Measurements from ENCODE around the gene RXFP3.

RXFP3 gene

DNA sequence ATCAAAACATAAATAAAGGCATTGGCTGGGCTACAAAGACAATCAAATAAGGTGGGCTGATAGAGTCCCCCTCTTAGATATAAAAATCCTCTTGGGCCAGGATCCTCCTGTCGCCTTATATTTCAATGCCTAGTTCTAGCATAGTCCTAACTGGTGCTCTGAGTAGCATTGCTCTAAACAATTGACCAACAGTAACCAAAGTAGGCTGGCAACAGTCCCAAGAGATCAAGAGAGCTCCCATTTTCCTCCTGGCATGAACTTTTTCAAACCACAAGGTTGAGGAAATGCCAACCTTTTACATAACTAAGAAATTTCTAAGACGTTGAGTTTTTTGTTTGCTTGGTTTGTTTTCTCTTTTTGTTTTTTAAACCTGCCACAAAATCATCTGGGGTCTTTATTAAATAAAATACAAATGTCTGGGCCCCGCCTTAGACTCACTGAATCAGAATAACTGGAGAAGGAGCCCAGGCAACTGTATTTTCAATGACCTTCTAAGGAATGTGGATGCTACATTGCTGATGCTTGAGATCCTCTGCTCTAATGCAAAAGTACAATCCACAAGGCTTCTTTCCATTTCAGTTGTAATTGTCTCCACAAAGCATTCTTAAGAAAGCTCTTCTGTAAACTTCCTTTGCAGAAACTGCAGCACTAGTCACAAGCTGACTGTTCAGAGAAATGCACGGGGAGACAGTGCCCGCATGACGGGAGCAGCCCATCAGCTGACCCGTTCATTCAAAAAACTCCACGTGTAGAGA is 45.4 kb downstream of the RXFP3 start:
- DNase-seq = no peak

DNA sequence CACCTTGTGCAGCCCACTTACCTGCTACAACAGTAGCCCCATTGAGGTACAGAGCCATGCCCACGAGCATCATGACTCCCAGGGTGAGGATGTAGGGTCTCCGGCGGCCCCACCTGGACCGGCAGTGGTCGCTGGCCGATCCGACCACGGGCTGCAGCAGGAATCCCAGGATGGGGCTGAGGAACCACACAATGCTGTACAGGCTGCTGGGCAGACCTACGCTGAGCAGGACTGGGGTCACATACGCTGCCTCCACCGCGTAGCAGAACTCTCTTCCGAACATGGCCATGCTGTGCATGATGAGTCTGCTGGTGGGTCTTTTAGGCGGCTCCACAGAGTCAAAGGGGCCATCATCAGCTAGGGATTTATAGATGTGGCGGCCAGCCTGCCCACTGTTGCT is 48.0 kb downstream of the RXFP3 start:
- DNase-seq = no peak

DNA sequence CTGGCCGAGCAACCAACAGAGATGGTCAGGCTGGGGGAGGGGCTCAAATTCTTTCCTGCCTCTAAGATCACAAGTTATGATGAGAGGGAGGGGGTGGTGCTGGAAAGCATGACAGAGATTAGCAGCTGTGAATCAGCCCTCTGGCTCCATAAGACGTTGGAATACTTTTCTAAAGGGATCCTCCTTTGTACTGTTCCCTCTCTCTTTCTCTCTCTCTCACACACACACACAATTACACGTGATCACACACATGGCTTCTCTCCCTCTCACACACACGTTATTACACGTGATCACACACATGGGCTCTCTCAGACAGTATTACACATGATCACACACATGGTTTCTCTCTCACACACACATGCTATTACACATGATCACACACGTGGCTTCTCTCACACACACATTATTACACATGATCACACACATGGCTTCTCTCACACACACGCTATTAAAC is 48.5 kb downstream of the RXFP3 start, which contains the start of gene SLC45A2:
SLC45A2 (minus strand) TSS at position 23 of the 454 bp plus-strand sequence. CDS start 110 bp downstream, outside the sequence.
- DNase-seq = no peak

DNA sequence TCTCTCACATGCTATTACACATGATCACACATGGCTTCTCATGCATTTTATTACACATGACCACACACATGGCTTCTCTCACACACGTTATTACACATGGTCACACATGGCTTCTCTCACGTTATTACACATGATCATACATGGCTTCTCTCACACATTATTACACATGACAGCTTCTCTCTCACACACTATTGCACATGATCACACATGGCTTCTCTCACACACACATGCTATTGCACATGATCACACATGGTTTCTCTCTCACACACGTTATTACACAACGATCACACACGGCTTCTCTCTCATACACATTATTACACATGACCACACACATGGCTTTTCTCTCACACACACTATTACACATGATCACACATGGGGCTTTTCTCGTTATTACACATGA is 49.3 kb downstream of the RXFP3 start:
- DNase-seq = no peak

Measured in activated effector memory CD4-positive, alpha-beta T cell treated with Interleukin-2 at 50 U/mL for 16 hours (primary cell).